ENCODE data around the gene EXTL2.
"Not testable (repeated sequence)": the region's sequence is repeated elsewhere in the genome, so short reads cannot be mapped to it uniquely, and the experiment has no call there.

EXTL2 gene

GRCh38 chr1:100852976-100853375 is 41.7 kb downstream of the EXTL2 start:
- TF ChIP-seq CTCF (IDR thresholded peaks at IDR 0.05; ENCODE audit: low read depth, low read length), result no peak
- H3K4me3 ChIP-seq (ENCODE audit: low read depth, low read length), result no peak overlapping the region

- no peak for TF ChIP-seq CTCF (IDR thresholded peaks at IDR 0.05; ENCODE audit: low read depth, low read length)
Observed at GRCh38 chr1:100851726-100852125, 42.9 kb downstream of the EXTL2 start.

DNA sequence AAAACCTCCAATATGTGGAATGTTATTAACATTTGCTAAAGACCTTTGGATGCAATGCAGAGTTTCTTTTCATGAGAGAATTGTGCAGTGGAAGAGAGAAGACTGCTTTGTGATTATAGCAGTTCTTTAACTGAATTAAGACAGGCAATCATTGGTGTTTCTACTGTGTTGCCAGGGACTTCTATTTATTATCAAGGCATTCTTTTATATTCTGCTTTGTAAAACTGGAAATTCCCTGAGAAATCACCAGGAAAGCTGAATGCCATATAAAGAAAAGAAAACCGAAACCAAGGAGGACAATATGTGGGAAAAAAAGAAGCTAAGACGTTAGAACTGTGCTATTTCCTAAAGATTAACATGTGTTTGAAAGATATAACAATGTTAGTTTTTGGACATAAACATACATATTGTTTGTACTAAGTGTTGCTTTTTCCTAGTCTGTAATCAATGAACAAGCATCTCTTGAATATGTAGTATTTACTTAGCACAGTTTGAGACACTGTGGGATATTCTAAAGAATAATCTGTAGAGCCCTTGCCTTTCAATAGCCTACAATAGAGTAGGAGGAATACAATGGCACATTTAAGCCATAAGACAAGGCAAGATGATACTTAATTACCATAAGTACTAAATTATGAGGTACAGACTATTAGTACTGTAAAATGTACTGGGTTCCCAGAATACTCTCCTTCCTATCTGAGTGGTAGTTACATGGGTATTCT is 47.1 kb downstream of the EXTL2 start:
- TF ChIP-seq CTCF (IDR thresholded peaks at IDR 0.05; ENCODE audit: low read depth, low read length), result no peak

More at GRCh38 chr1:100851726-100852125, 42.9 kb downstream of the EXTL2 start:
- no peak overlapping the region for H3K4me3 ChIP-seq (ENCODE audit: low read depth, low read length)

GRCh38 chr1:100843160-100843559 is 51.5 kb downstream of the EXTL2 start:
- H3K4me3 ChIP-seq (ENCODE audit: low read depth, low read length), result not testable (repeated sequence)

More for the DNA sequence above, 47.1 kb downstream of the EXTL2 start:
- peak overlapping the region; percentile 28 for H3K4me3 ChIP-seq (ENCODE audit: low read depth, low read length)

DNA sequence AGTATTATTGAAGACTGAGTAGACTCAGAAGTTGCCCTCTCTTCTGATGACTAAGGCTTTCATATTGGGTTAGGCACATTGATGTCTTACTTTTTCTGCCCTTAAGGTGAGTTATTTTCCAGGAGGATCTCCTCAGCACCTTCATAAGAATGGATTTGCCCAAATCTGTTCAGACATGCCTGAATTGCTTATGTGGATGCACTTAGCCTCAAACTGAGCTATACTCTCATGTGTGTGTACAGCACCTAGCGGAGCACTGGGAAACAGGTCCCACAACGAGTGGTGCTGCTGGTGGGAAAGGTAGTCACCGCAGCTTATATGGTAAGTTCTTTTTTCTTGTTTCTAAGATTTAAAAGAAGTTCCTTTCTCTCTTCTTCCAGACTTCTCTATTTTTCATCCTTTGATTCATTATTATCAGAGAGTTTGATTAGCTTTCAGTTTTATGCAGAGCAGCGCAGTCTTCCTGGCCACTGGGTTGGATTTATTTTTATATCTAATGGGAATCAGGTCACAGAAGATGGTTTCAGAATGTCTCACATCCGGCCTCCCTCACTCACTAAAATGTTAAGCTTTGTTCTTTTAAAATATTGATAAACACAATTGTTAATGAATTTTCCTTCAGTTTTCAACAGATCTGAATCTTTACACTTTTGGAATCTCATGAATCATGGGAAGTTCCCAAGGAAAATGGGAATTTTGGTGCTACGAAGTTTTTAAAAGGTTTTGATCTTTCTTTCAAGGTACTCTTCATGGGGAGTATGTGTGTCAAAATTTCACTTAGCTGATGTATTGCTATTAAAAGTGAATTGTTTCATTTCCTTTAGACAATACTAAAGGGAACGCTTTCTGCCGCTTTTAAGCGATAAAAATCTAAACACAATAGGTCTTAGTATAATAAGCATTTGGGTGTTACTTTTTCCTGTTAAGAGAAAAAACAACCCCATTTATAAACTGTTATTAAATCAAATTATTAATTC is 58.5 kb downstream of the EXTL2 start:
- no peak overlapping the region for H3K4me3 ChIP-seq (ENCODE audit: low read depth, low read length)
- TF ChIP-seq CTCF (IDR thresholded peaks at IDR 0.05; ENCODE audit: low read depth, low read length), result no peak

- H3K4me3 ChIP-seq (ENCODE audit: low read depth, low read length), result no peak overlapping the region
- TF ChIP-seq CTCF (IDR thresholded peaks at IDR 0.05; ENCODE audit: low read depth, low read length), result peak; percentile 30; the same call in 1 of the 2 replicates
Observed at GRCh38 chr1:100834777-100835660, 59.6 kb downstream of the EXTL2 start.

Data from WI38 (cell line).